Mucosa of gallbladder (tissue), 1 donor: Measurements from ENCODE around the gene CAMK2A. TPM values are rescaled to one million over a fixed set of nuclear protein-coding genes. Genes with fewer than 3 reads are reported as not detected.

Experiments used
- DNase-seq: peaks from one replicate; pipeline ENCODE4 v3.0.0-alpha.2; 2020; ENCODE audit warnings: low spot score
- total RNA-seq: library from RNA; stranded (reverse); gene quantifications from one replicate; pipeline ENCODE4 v1.2.1, GENCODE V29; 2021
- donor health status: DM: no; HTN: no; CAD: no.

The CAMK2A gene
- total RNA-seq, 1 donor from 2014 or later: 5.0 TPM

GRCh38 chr5:150316320-150316719 is 26.7 kb upstream of the CAMK2A start:
- no peak for DNase-seq

DNA sequence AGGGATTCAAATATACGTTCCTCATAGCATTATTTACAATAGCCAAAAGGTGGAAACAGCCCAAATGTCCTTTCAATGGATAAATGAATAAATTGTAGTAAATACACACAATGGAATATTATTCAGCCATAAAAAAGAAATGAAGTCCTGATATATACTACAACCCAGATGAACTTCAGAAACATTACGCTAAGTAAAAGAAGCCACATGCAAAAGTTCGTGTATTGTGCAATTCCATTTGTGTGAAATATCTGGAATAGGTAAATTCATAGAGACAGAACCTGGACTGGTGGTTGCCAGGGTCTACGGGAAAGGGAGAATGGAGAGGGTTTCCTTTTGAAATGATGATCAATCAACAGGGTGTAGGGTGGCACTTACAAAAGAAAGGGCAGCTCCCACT is 25.7 kb upstream of the CAMK2A start:
- DNase-seq: no peak

DNA sequence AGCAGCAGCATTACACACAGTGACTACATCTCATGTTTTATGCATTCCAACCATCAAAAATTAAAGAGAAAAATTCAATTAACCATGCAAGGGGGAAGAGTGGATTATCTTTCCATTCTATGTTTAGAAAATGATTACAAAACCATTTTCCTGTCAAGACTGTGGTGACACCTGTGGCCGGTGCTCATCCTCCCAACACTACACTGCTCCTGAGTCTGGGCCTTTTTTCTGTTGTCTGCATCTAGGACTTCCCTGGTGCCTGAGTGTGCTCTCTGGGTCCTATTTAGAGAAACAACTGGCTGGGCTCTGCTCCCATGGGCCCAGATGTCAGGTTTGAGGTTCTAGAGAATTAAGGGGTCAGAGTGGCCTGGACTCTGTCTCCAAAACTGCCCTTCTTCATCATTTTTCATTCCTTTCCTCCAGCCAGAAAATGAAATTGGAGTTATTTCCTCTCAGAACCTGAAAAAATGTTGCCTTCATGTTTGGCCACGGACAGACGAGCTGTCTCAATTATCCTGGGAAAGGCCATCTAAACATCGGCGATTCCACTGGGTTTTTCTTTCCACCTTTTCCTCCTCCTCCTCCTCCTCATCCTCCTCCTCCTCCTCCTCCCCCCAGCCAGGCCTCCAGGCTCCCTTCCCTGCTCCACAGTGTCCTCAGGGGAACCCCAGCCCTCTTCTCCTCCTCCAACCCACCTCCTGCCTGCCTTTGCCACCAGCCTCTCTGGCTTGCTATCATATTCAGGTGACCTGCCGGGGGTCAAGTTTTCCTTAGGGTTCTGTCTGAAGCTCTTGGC is 24.5 kb upstream of the CAMK2A start:
- DNase-seq: no peak

GRCh38 chr5:150313501-150313900 is 23.9 kb upstream of the CAMK2A start:
- no peak for DNase-seq

- no peak for DNase-seq
Measured at GRCh38 chr5:150312518-150312917, 22.9 kb upstream of the CAMK2A start.

GRCh38 chr5:150311015-150311692 is 21.6 kb upstream of the CAMK2A start:
- DNase-seq: no peak

GRCh38 chr5:150310246-150310645 is 20.7 kb upstream of the CAMK2A start:
- no peak for DNase-seq

DNA sequence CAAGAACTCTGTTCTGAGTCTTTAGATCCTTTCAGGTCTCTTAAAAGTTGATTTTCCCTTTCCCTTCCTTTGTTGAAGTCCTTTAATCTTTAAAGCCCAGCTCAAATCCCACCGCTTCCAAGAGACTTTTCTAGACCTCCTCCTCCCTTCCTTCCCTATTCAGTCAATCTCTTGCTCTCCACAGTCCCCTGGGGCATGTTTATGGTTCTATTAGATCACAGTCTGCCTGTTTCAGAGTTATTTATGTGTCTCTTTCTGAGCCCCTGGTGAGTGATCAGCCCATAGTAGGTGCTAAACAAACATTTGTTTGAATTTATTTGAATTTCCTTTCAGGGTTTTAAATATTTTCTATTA is 20.3 kb upstream of the CAMK2A start:
- DNase-seq: no peak

DNA sequence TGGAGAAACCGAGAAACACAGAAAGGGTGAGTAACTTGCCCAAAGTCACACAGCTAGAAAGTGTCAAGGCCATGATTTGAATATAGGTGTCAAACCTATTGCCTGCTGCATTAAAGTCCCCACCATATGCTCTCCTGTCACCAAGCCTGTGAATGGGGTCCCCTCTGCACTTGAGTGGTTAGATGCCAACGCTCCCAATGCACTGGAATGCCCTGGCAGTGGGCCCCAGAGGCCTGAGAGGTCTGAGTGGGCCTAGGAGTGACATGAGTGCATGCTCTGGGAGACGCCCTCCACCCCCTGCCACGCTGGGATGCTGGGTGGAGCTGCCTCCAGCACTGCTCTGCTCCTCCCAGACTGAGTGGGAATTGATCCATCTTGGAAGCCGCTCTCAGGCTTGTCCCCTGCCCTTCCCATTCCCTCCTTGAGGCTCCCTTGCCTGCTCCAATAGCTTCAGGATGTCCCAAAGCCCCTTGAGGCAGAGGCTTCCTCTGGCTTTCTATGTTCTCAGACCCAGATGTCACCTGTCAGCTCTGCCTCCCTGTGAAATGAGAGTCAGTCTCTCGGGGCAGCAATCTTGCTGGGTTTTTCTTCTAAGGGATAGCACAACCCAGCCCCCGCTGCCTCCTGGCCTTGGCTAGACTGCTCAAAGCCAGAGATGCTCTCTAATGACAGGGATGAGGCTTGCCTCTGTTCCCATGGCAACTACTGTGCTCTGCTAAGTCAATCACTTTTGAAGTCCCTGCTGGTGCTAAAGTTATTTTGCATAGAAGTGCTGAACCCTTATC is 19.7 kb upstream of the CAMK2A start:
- no peak for DNase-seq

- no peak for DNase-seq
Measured at GRCh38 chr5:150307617-150308426, 18.2 kb upstream of the CAMK2A start.

- no peak for DNase-seq
Measured at GRCh38 chr5:150306775-150307174, 17.2 kb upstream of the CAMK2A start.

GRCh38 chr5:150305557-150305956 is 16.0 kb upstream of the CAMK2A start:
- DNase-seq: no peak

- DNase-seq: no peak
Measured at GRCh38 chr5:150305095-150305494, 15.5 kb upstream of the CAMK2A start.

DNA sequence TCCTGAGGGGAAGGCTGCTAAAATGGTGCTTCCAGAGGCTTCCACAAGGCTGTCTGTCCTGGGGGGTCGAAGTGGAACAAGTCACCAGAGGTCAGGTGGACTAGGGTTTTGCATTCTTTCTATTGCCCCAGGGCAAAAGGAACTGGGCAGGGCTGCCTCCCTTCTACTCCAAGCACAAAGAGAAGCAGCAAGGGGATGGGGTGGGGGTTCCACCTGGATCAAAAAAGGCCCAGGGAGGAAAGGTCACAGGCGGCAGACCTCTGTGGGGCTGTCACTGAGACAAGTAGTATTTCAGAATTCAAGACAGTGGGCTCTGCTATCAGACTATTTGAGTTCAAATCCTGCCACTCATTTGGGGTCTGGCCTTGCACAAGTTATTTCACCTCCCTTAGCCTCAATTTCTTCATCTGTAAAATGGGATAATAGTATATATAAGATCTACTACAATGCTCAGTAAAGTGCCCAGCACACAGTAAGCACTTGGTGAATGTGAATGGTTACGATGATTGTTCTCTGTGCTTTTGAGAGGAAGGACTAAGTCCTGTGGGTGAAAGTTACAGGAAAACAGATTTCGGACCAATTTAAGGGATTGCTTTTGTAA is 15.0 kb upstream of the CAMK2A start:
- DNase-seq: no peak

DNA sequence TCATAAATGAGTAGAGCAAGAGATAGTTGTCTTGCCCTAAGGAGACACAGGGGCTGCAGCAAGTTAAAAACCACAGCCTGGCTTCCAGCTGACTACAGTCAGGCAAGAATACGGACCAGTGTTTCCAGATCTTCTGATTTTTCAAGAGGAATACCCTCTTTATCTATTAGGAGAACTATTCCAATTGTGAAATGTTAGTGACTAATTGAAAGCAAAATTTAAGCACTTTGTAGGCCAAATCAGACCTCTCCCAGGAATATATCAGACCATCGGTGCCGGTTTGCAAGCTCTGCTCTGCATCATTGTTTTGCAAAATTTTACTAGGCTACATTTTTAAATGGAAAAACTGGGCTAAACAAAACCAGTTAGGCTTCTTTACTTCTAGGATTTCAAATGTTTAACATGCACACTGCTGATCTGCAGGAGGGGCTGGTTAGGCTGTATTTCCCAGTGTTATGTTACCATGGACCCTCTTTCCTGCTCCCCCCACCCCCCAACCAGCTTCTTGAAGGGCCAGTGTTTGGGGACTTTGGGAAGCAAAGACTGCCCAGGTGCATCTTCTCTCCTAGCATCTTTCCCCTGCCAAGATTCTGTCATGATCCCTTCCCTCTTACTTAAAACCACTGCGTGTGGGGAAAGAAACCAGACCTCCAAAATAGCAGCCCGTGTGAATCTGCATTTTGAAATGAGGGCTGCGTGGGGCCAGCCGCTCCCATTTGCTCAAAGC is 14.2 kb upstream of the CAMK2A start:
- DNase-seq: no peak

DNA sequence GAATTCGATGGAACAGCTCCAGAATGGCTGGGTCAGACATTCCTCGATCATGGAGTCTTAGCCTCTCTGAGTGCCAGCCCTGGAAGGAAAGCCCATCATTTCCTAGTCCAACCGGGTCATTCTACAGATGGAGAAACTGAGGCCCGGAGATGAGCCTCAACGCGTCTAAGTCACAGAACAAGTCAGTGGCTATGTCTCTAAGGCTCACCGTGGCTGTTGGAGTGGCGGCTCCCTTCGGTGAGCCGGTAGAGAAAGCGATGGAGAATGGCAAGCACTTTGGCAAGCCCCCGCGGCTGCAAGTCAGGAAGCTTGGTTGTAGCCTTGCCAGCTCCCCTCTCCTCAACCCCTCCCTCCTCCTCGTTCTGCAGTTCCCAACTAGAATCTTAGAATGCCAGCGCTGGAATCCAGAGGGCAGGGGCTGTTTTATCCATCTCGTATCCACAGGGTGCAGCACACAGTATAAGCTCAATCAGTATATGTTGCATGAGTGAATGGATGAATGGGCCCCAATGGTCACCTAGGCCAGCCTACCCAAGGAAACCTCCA is 13.6 kb upstream of the CAMK2A start:
- no peak for DNase-seq

- peak; percentile 19 for DNase-seq
Measured at GRCh38 chr5:150302301-150303069, 12.9 kb upstream of the CAMK2A start, which contains the start of gene ARSI. Gene ARSI (minus strand): TSS chr5:150302905. CDS start chr5:150302373, 532 bp downstream.

DNA sequence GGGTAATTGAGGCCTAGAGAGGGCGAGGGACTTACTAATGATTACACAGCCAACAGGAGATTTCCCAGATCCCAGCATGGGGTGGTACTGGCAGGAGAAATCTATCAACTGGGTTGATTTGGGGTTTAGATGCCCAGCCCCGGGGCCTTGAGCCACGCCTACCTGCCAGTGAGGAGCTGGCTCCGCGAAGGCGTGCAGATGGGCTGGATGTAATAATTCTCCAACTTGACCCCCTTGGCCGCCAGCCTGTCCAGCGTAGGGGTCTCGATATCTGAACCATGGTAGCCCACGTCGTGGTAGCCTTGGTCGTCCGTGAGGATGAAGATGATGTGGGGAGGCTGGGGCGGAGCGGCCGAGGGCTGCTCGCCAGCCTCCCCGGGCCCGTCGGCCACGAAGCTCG is 12.3 kb upstream of the CAMK2A start:
- no peak for DNase-seq

DNA sequence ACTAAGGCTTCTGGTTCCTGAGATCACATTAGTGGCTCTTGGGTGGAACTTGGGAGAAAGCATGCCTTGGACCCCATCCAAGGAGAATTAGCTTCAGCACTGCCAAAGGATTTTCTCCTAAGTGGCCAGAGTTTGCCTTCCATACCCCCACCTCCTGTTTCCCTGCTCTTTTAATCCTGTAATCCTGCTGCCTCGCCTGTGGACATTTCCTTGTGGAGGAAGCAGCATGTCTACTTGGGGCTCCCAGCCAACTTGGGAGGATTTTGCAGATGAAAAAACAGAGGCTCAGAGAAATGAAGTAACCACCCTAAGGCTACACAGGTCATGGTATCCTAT is 11.6 kb upstream of the CAMK2A start:
- no peak for DNase-seq
